HCT116 (cell line): ENCODE data around the gene ACTR1A. TPM values are rescaled to one million over a fixed set of nuclear protein-coding genes. Genes with fewer than 3 reads are reported as not detected.

Experiments used
- ATAC-seq: fragments of 200-7000 bp; cut with Tn5 transposase; 2 replicates; pipeline ENCODE4 v1.9.1; 2020; ENCODE audit warnings: mild to moderate bottlenecking, moderate library complexity
- BruUV-seq: library from RNA; stranded (reverse); fragments of 400-500 nt; replicated peaks from 2 replicates; lab custom pipeline; 2021; lab: Mats Ljungman, UMichigan
- CTCF ChIA-PET: fragments of 300-600 bp; sonication (Branson Sonifier 250); formaldehyde crosslinking; loops from one replicate; lab custom pipeline; 2021; ENCODE audit warnings: antibody characterized with exemption; lab: Charles Lee
- POLR2A ChIA-PET: fragments of 300-600, 350-600 bp; sonication (Branson Sonifier 250); formaldehyde crosslinking; loops from one replicate; lab custom pipeline; 2021; ENCODE audit warnings: antibody characterized with exemption; lab: Charles Lee
- RAD21 ChIA-PET, 2 experiments: fragments of 300-600 bp; sonication (Branson Sonifier 250); formaldehyde crosslinking; loops; one replicate each; lab custom pipeline; 2023; ENCODE audit warnings: low total read pairs in 2 of 2; ENCODE audit not compliant: uncharacterized antibody in 2 of 2, unreplicated experiment in 2 of 2, low non-redundant PET in 1 of 2; lab: Charles Lee
- DNase-seq: peaks from one replicate; pipeline ENCODE4 v3.0.0-alpha.2; 2010; ENCODE audit warnings: low read depth, low spot score
- H2AFZ ChIP-seq: fragments of 200-600 bp; shearing (Covaris generic), sonication (generic); 2 replicates; pipeline ENCODE4 v1.6.1; 2017; ENCODE audit warnings: low read depth, mixed run types, mixed read lengths, antibody characterized with exemption, low read length; ENCODE audit not compliant: poor library complexity, severe bottlenecking
- H3K27ac ChIP-seq: 2 replicates; pipeline ENCODE4 v1.5.1; 2012; ENCODE audit warnings: low read depth, low read length
- H3K27me3 ChIP-seq: fragments of 200-600 bp; sonication (generic); 2 replicates; pipeline ENCODE4 v1.6.1; 2016; ENCODE audit warnings: mixed run types, low read length, mixed read lengths; ENCODE audit not compliant: insufficient read depth
- H3K36me3 ChIP-seq, 2 experiments: fragments of 200-500 bp in 1 of 2; fragments of 200-600 bp in 1 of 2; sonication (Bioruptor generic) in 1 of 2; sonication (generic) in 1 of 2; 2 replicates each; pipeline versions ENCODE4 v1.5.1 to v1.6.1; 2014 to 2016; ENCODE audit warnings: low read length in 2 of 2, inconsistent platforms in 1 of 2, mixed read lengths in 1 of 2, mixed run types in 1 of 2; ENCODE audit not compliant: insufficient read depth in 2 of 2, control insufficient read depth in 1 of 2
- H3K4me1 ChIP-seq, 2 experiments: fragments of 200-600 bp in 1 of 2; sonication (generic) in 1 of 2; 2 replicates each; pipeline versions ENCODE4 v1.5.1 to v1.6.1; 2012 to 2017; ENCODE audit warnings: low read length in 2 of 2, inconsistent platforms in 1 of 2, mild to moderate bottlenecking in 1 of 2, mixed read lengths in 1 of 2, mixed run types in 1 of 2, moderate library complexity in 1 of 2; ENCODE audit not compliant: insufficient read depth in 2 of 2, control insufficient read depth in 1 of 2
- H3K4me2 ChIP-seq: fragments of 200-600 bp; sonication (generic); 2 replicates; pipeline ENCODE4 v1.6.1; 2017; ENCODE audit warnings: mixed run types, low read length, mixed read lengths
- H3K4me3 ChIP-seq, 2 experiments: fragments of 200-600 bp in 1 of 2; sonication (generic) in 1 of 2; replicated peaks in 1 of 2; 2 replicates each; pipeline ENCODE4 v1.5.1; 2011 to 2016; ENCODE audit warnings: low read length in 2 of 2, control low read depth in 1 of 2, low read depth in 1 of 2, mild to moderate bottlenecking in 1 of 2, mixed read lengths in 1 of 2, mixed run types in 1 of 2
- H3K79me2 ChIP-seq: fragments of 200-600 bp; sonication (generic); 2 replicates; pipeline ENCODE4 v1.6.1; 2017; ENCODE audit warnings: mild to moderate bottlenecking, mixed run types, low read length, moderate library complexity, mixed read lengths; ENCODE audit not compliant: insufficient read depth
- H3K9ac ChIP-seq: fragments of 200-600 bp; sonication (generic); 2 replicates; pipeline ENCODE4 v1.6.1; 2016; ENCODE audit warnings: low read length, mixed read lengths
- H3K9me2 ChIP-seq: fragments of 200-600 bp; sonication (generic), shearing (Covaris generic); 2 replicates; pipeline ENCODE4 v1.6.1; 2017; ENCODE audit warnings: mixed run types, mild to moderate bottlenecking, moderate library complexity; ENCODE audit not compliant: insufficient read depth
- H3K9me3 ChIP-seq, 2 experiments: fragments of 200-500 bp in 1 of 2; fragments of 200-600 bp in 1 of 2; sonication (Bioruptor generic) in 1 of 2; sonication (generic) in 1 of 2; 2 replicates each; pipeline ENCODE4 v1.6.1; 2014 to 2017; ENCODE audit warnings: low read length in 2 of 2, mixed read lengths in 2 of 2, inconsistent platforms in 1 of 2, low read depth in 1 of 2, mild to moderate bottlenecking in 1 of 2, mixed run types in 1 of 2, moderate library complexity in 1 of 2; ENCODE audit not compliant: control insufficient read depth in 1 of 2, insufficient read depth in 1 of 2
- H4K20me1 ChIP-seq: fragments of 200-600 bp; sonication (generic), shearing (Covaris generic); 2 replicates; pipeline ENCODE4 v1.6.1; 2017; ENCODE audit warnings: mixed run types, mild to moderate bottlenecking, moderate library complexity; ENCODE audit not compliant: insufficient read depth
- ATF3 ChIP-seq: IDR thresholded peaks from 2 replicates; pipeline ENCODE4 v1.6.1; 2012
- EGR1 ChIP-seq: IDR thresholded peaks from 2 replicates; pipeline ENCODE4 v1.6.1; 2012; ENCODE audit warnings: low read depth
- POLR2AphosphoS5 ChIP-seq: IDR thresholded peaks from 2 replicates; pipeline ENCODE4 v1.6.1; 2011; ENCODE audit warnings: mild to moderate bottlenecking, low read depth, low read length, moderate library complexity
- SIN3A ChIP-seq: IDR thresholded peaks from 2 replicates; pipeline ENCODE4 v1.6.1; 2012; ENCODE audit warnings: low read depth
- YY1 ChIP-seq: IDR thresholded peaks from 2 replicates; pipeline ENCODE4 v1.6.1; 2011; ENCODE audit warnings: low read length, low read depth, moderate library complexity, mild to moderate bottlenecking; ENCODE audit not compliant: insufficient replicate concordance; ENCODE audit errors: extremely low read depth
- ZBTB33 ChIP-seq: IDR thresholded peaks from 2 replicates; pipeline ENCODE4 v1.6.1; 2011; ENCODE audit warnings: mild to moderate bottlenecking, low read length, moderate library complexity; ENCODE audit not compliant: insufficient replicate concordance; ENCODE audit errors: extremely low read depth
- ZNF274 ChIP-seq: fragments of 200-500 bp; sonication (Bioruptor generic); IDR thresholded peaks from 2 replicates; pipeline ENCODE4 v1.6.1; 2014; ENCODE audit warnings: mild to moderate bottlenecking, low read depth, low read length, inconsistent platforms
- intact Hi-C: fragments of 100-400 bp; cut with micrococcal nuclease; formaldehyde crosslinking; loops from 2 replicates; pipeline ENCODE4 v1.10.0; 2022
- total RNA-seq: library from RNA; stranded (reverse); gene quantifications from one replicate; pipeline ENCODE4 v1.2.1, GENCODE V29; 2021; ENCODE audit not compliant: unreplicated experiment

Gene ACTR1A
- total RNA-seq, 1 experiment from 2014 or later, result 94.2 TPM

GRCh38 chr10:102431452-102432124, 70.9 kb downstream of the ACTR1A start:
- Histone ChIP-seq H4K20me1 (no peaks in the 10 kb centered on the region), H3K27me3 (peaks cover 7% of the 10 kb centered on the region; the same call in 1 of the 2 replicates), H3K4me2 (peak overlapping the region; percentile 94), H3K79me2 (peaks cover 19% of the 10 kb centered on the region), H2AFZ (no peak overlapping the region), H3K9ac (peak overlapping the region; percentile 94), H3K27ac (peak overlapping the region; percentile 84), H3K4me1 (peaks cover 0 to 33% of the 10 kb centered on the region in 2 experiments; a peak in 2 of 4 replicates), H3K9me3 (no peaks in the 10 kb centered on the region), H3K9me2 (no peaks in the 10 kb centered on the region), H3K36me3 (no peaks in the 10 kb centered on the region; a peak in 1 of 4 replicates), H3K4me3 (peak overlapping the region; percentile 90 to 91)
- TF ChIP-seq YY1 (peak; percentile 63), POLR2AphosphoS5 (peak; percentile 10; the same call in 1 of the 2 replicates), ZNF274 (no peak), EGR1 (no peak)
- intact Hi-C loops, result loop anchor here (1.0 kb wide), 1 partner anchor 18 kb away; no protein-coding TSS in a partner anchor
- ChIA-PET CTCF (interaction anchor here (1.1 to 4.6 kb wide), 4 partner anchors 10 to 262 kb away, joined by 3 to 41 read pairs (median 6); partner anchors contain the start of genes ACTR1A, FBXL15 and SUFU), RAD21 (interaction anchor here (1.1 to 1.7 kb wide), 4 partner anchors 9 to 47 kb away, joined by 3 to 6 read pairs (median 5); no protein-coding TSS in a partner anchor), POLR2A (interaction anchor here (1.4 to 6.6 kb wide), 5 partner anchors 9 to 73 kb away, joined by 5 to 47 read pairs (median 8); partner anchors contain the start of genes C10orf95, FBXL15 and SUFU)
- no TSS peak for BruUV-seq
- DNase-seq (no peak), ATAC-seq (peak; percentile 55)

- no peak overlapping the region for H3K27ac ChIP-seq
- H3K27me3 ChIP-seq, result no peaks in the 10 kb centered on the region
- BruUV-seq, result no TSS peak
- ChIA-PET CTCF (interaction anchor here (4.6 kb wide), 1 partner anchor 8 kb away, joined by 41 read pairs; the partner anchor contains the start of gene FBXL15), RAD21 (no interaction called here), POLR2A (interaction anchor here (4.0 kb wide), 1 partner anchor 8 kb away, joined by 47 read pairs; the partner anchor contains the start of gene FBXL15)
- no peaks in the 10 kb centered on the region for H3K9me2 ChIP-seq
- H3K36me3 ChIP-seq, result no peaks in the 10 kb centered on the region; a peak in 1 of 4 replicates
- H4K20me1 ChIP-seq, result no peaks in the 10 kb centered on the region
- H3K4me1 ChIP-seq, result peaks cover 0 to 30% of the 10 kb centered on the region in 2 experiments; a peak in 2 of 4 replicates
- peaks cover 19% of the 10 kb centered on the region for H3K79me2 ChIP-seq
- no peak for DNase-seq
- ATAC-seq, result no peak
- no peak overlapping the region for H3K9ac ChIP-seq
- no peaks in the 10 kb centered on the region for H3K9me3 ChIP-seq
- H3K4me2 ChIP-seq, result no peak overlapping the region
- H3K4me3 ChIP-seq, result no peak overlapping the region
- TF ChIP-seq ATF3, result no peak
- TF ChIP-seq ZBTB33, result no peak
- no peak for TF ChIP-seq SIN3A
- TF ChIP-seq ZNF274, result no peak
- no peak overlapping the region for H2AFZ ChIP-seq
- intact Hi-C loops, result no loop called here
Measured at GRCh38 chr10:102429468-102429867, 73.0 kb downstream of the ACTR1A start.
